ENCODE data around the gene B3GLCT.

- TF ChIP-seq REST (IDR thresholded peaks at IDR 0.05; ENCODE audit: low read depth) (no peak), CTCF (IDR thresholded peaks at IDR 0.05 in 2 of 3, conservative IDR thresholded peaks at IDR 0.05 in 1 of 3; ENCODE audit: borderline replicate concordance in 1 of 3, insufficient read depth in 1 of 3, low read depth in 2 of 3, low read length in 2 of 3) (no peak), CEBPB (IDR thresholded peaks at IDR 0.05; ENCODE audit: low read depth) (no peak), SIN3A (IDR thresholded peaks at IDR 0.05; ENCODE audit: low read depth) (no peak), POLR2AphosphoS5 (IDR thresholded peaks at IDR 0.05; ENCODE audit: low read depth, low read length) (no peak), CBX3 (IDR thresholded peaks at IDR 0.05; ENCODE audit: low read depth) (no peak), SRF (IDR thresholded peaks at IDR 0.05; ENCODE audit: low read depth) (no peak), POLR2A (IDR thresholded peaks at IDR 0.05; ENCODE audit: borderline replicate concordance, extremely low read depth, insufficient read depth, insufficient read length) (no peak), RAD21 (IDR thresholded peaks at IDR 0.05; ENCODE audit: low read depth) (no peak)
Measured at GRCh38 chr13:31199527-31199848, 287 bp upstream of the B3GLCT start.

Data from HCT116 (cell line).